Mammary epithelial cell (primary cell): ENCODE data around the gene SLC35G2.

Source experiments
- CTCF ChIP-seq, 2 donors: IDR thresholded peaks in 1 of 2; conservative IDR thresholded peaks in 1 of 2; 2 replicates each; pipeline ENCODE4 v1.5.1; 2011 to 2012; ENCODE audit warnings: inconsistent platforms in 2 of 2, low read length in 2 of 2, mild to moderate bottlenecking in 2 of 2, control low read depth in 1 of 2, low read depth in 1 of 2; ENCODE audit not compliant: insufficient read depth in 1 of 2; ENCODE audit errors: extremely low read depth in 1 of 2
- EZH2 ChIP-seq: IDR thresholded peaks from 2 replicates; pipeline ENCODE4 v1.6.1; 2012; ENCODE audit warnings: low read length, inconsistent platforms, borderline replicate concordance

GRCh38 chr3:136903899-136904298, 85.0 kb downstream of the SLC35G2 start:
- TF ChIP-seq CTCF (conservative IDR thresholded peaks at IDR 0.05 in 1 of 2, IDR thresholded peaks at IDR 0.05 in 1 of 2; ENCODE audit: extremely low read depth in 1 of 2, insufficient read depth in 1 of 2, low read depth in 1 of 2, low read length in 2 of 2), result no peak
- TF ChIP-seq EZH2, result no peak
